HEK293 (cell line): Measurements from ENCODE around the gene TNFAIP1.

Source experiments
- CTCF ChIA-PET: fragments of 350-600 bp; formaldehyde crosslinking; extraction: SDS; loops from one replicate; lab custom pipeline; 2021; ENCODE audit warnings: antibody characterized with exemption; lab: Yijun Ruan, JAX
- POLR2A ChIA-PET: fragments of 300-600 bp; formaldehyde crosslinking; extraction: SDS; loops from one replicate; lab custom pipeline; 2020; ENCODE audit warnings: antibody characterized with exemption, inconsistent platforms; lab: Yijun Ruan, JAX
- H3K27ac ChIP-seq: fragments of 200-500 bp; sonication (Bioruptor generic); 2 replicates; pipeline ENCODE4 v1.5.1; 2014; ENCODE audit warnings: low read depth, low read length, control low read depth, inconsistent platforms; ENCODE audit errors: extremely low read depth
- H3K36me3 ChIP-seq, 2 experiments: fragments of 200-500 bp in 1 of 2; sonication (Bioruptor generic) in 1 of 2; 1 replicate in 1 of 2; 2 replicates in 1 of 2; pipeline ENCODE4 v1.5.1; 2014 to 2017; ENCODE audit warnings: inconsistent platforms in 2 of 2, low read length in 2 of 2; ENCODE audit not compliant: control insufficient read depth in 2 of 2, insufficient read depth in 1 of 2
- H3K4me1 ChIP-seq: fragments of 200-500 bp; sonication (Bioruptor generic); 2 replicates; pipeline ENCODE4 v1.5.1; 2014; ENCODE audit warnings: mild to moderate bottlenecking, low read length, inconsistent platforms; ENCODE audit not compliant: control insufficient read depth, insufficient read depth
- H3K4me3 ChIP-seq: 2 replicates; pipeline ENCODE4 v1.5.1; 2011; ENCODE audit warnings: low read depth, mild to moderate bottlenecking, control low read depth, low read length, moderate library complexity
- H3K9me3 ChIP-seq: fragments of 200-500 bp; sonication (Bioruptor generic); 2 replicates; pipeline ENCODE4 v1.5.1; 2014; ENCODE audit warnings: low read depth, low read length, inconsistent platforms; ENCODE audit not compliant: control insufficient read depth, insufficient read depth
- EGR2 ChIP-seq: fragments of 450-650 bp; formaldehyde crosslinking; IDR thresholded peaks from 2 replicates; pipeline ENCODE4 v1.5.1; 2016; ENCODE audit warnings: low read depth, missing biosample characterization, missing genetic modification characterization
- KLF9 ChIP-seq: fragments of 450-650 bp; formaldehyde crosslinking; IDR thresholded peaks from 2 replicates; pipeline ENCODE4 v1.5.1; 2016; ENCODE audit warnings: missing biosample characterization, missing genetic modification characterization, low read depth
- REST ChIP-seq: fragments of 450-650 bp; formaldehyde crosslinking; IDR thresholded peaks from 2 replicates; pipeline ENCODE4 v1.5.1; 2016; ENCODE audit warnings: missing biosample characterization, missing genetic modification characterization
- SP2 ChIP-seq: fragments of 450-650 bp; formaldehyde crosslinking; IDR thresholded peaks from 2 replicates; pipeline ENCODE4 v1.5.1; 2016; ENCODE audit warnings: missing biosample characterization, missing genetic modification characterization
- YY1 ChIP-seq: fragments of 450-650 bp; formaldehyde crosslinking; IDR thresholded peaks from 2 replicates; pipeline ENCODE4 v1.5.1; 2018; ENCODE audit warnings: missing biosample characterization, missing genetic modification characterization
- ZBTB17 ChIP-seq: fragments of 450-650 bp; formaldehyde crosslinking; IDR thresholded peaks from 2 replicates; pipeline ENCODE4 v1.5.1; 2016; ENCODE audit warnings: missing biosample characterization, missing genetic modification characterization
- ZBTB20 ChIP-seq: fragments of 450-650 bp; formaldehyde crosslinking; IDR thresholded peaks from 2 replicates; pipeline ENCODE4 v1.5.1; 2016; ENCODE audit warnings: missing biosample characterization, missing genetic modification characterization
- ZFHX2 ChIP-seq: fragments of 450-650 bp; formaldehyde crosslinking; conservative IDR thresholded peaks from 2 replicates; pipeline ENCODE4 v1.5.1; 2016; ENCODE audit warnings: missing biosample characterization, missing genetic modification characterization
- ZFP41 ChIP-seq: fragments of 450-650 bp; formaldehyde crosslinking; IDR thresholded peaks from 2 replicates; pipeline ENCODE4 v1.5.1; 2016; ENCODE audit warnings: missing biosample characterization, missing genetic modification characterization, borderline replicate concordance
- ZNF10 ChIP-seq: fragments of 450-650 bp; formaldehyde crosslinking; IDR thresholded peaks from 2 replicates; pipeline ENCODE4 v1.5.1; 2017; ENCODE audit warnings: missing biosample characterization, missing genetic modification characterization
- ZNF146 ChIP-seq: fragments of 450-650 bp; formaldehyde crosslinking; IDR thresholded peaks from 2 replicates; pipeline ENCODE4 v1.5.1; 2016; ENCODE audit warnings: missing biosample characterization, missing genetic modification characterization
- ZNF16 ChIP-seq: fragments of 450-650 bp; formaldehyde crosslinking; IDR thresholded peaks from 2 replicates; pipeline ENCODE4 v1.5.1; 2016; ENCODE audit warnings: low read depth, missing biosample characterization, missing genetic modification characterization
- ZNF266 ChIP-seq: fragments of 450-650 bp; formaldehyde crosslinking; IDR thresholded peaks from 2 replicates; pipeline ENCODE4 v1.5.1; 2016; ENCODE audit warnings: missing biosample characterization, missing genetic modification characterization, low read depth
- ZNF274 ChIP-seq, 2 experiments: fragments of 200-500 bp in 1 of 2; fragments of 450-650 bp in 1 of 2; sonication (Bioruptor generic) in 1 of 2; formaldehyde crosslinking in 1 of 2; IDR thresholded peaks; 2 replicates each; pipeline versions ENCODE4 v1.5.1 to v1.6.1; 2014 to 2016; ENCODE audit warnings: borderline replicate concordance in 1 of 2, inconsistent platforms in 1 of 2, low read length in 1 of 2, missing biosample characterization in 1 of 2, missing genetic modification characterization in 1 of 2
- ZNF341 ChIP-seq: fragments of 450-650 bp; formaldehyde crosslinking; IDR thresholded peaks from 2 replicates; pipeline ENCODE4; 2016; ENCODE audit warnings: low read depth, missing biosample characterization, missing genetic modification characterization
- ZNF426 ChIP-seq: fragments of 450-650 bp; formaldehyde crosslinking; IDR thresholded peaks from 2 replicates; pipeline ENCODE4 v1.5.1; 2017; ENCODE audit warnings: missing biosample characterization, missing genetic modification characterization, mild to moderate bottlenecking, inconsistent platforms, moderate library complexity
- ZNF521 ChIP-seq: fragments of 450-650 bp; formaldehyde crosslinking; IDR thresholded peaks from 2 replicates; pipeline ENCODE4 v1.5.1; 2017; ENCODE audit warnings: missing biosample characterization, mild to moderate bottlenecking, missing genetic modification characterization
- ZNF529 ChIP-seq: fragments of 450-650 bp; formaldehyde crosslinking; IDR thresholded peaks from 2 replicates; pipeline ENCODE4 v1.5.1; 2017; ENCODE audit warnings: missing genetic modification characterization, missing biosample characterization; ENCODE audit not compliant: insufficient replicate concordance
- ZNF548 ChIP-seq: fragments of 450-650 bp; formaldehyde crosslinking; IDR thresholded peaks from 2 replicates; pipeline ENCODE4 v1.5.1; 2016; ENCODE audit warnings: missing biosample characterization, missing genetic modification characterization
- ZNF558 ChIP-seq: fragments of 450-650 bp; formaldehyde crosslinking; IDR thresholded peaks from 2 replicates; pipeline ENCODE4 v1.5.1; 2016; ENCODE audit warnings: missing biosample characterization, missing genetic modification characterization
- ZNF580 ChIP-seq: fragments of 450-650 bp; formaldehyde crosslinking; IDR thresholded peaks from 2 replicates; pipeline ENCODE4 v1.5.1; 2016; ENCODE audit warnings: missing biosample characterization, missing genetic modification characterization
- ZNF596 ChIP-seq: fragments of 450-650 bp; IDR thresholded peaks from 2 replicates; pipeline ENCODE4 v1.5.0; 2018; ENCODE audit warnings: missing biosample characterization, mild to moderate bottlenecking, missing genetic modification characterization, moderate library complexity
- ZNF600 ChIP-seq: fragments of 450-650 bp; formaldehyde crosslinking; IDR thresholded peaks from 2 replicates; pipeline ENCODE4 v1.5.1; 2016; ENCODE audit warnings: missing biosample characterization, missing genetic modification characterization
- ZNF639 ChIP-seq: fragments of 450-650 bp; formaldehyde crosslinking; IDR thresholded peaks from 2 replicates; pipeline ENCODE4 v1.5.1; 2016; ENCODE audit warnings: missing biosample characterization, missing genetic modification characterization
- ZNF660 ChIP-seq: fragments of 450-650 bp; IDR thresholded peaks from 2 replicates; pipeline ENCODE4 v1.5.1; 2018; ENCODE audit warnings: missing biosample characterization, mild to moderate bottlenecking, missing genetic modification characterization
- ZNF664 ChIP-seq: fragments of 450-650 bp; formaldehyde crosslinking; IDR thresholded peaks from 2 replicates; pipeline ENCODE4 v1.5.1; 2016; ENCODE audit warnings: missing biosample characterization, missing genetic modification characterization
- ZNF791 ChIP-seq: fragments of 450-650 bp; formaldehyde crosslinking; IDR thresholded peaks from 2 replicates; pipeline ENCODE4 v1.5.1; 2016; ENCODE audit warnings: missing biosample characterization, missing genetic modification characterization

The TNFAIP1 gene

GRCh38 chr17:28317966-28318758, 17.4 kb upstream of the TNFAIP1 start:
- ChIA-PET POLR2A (interaction anchor here (1.0 to 6.2 kb wide), 5 partner anchors 10 to 69 kb away, joined by 3 to 40 read pairs (median 3); partner anchors contain the start of genes IFT20 and TNFAIP1), CTCF (interaction anchor here (1.8 kb wide), 1 partner anchor 66 kb away, joined by 9 read pairs; no protein-coding TSS in a partner anchor)
- no peak overlapping the region; the same call in 1 of the 2 replicates for H3K27ac ChIP-seq
- H3K4me1 ChIP-seq, result peaks cover 10% of the 10 kb centered on the region
- peak overlapping the region; percentile 35 for H3K4me3 ChIP-seq
- peak; percentile 50 for TF ChIP-seq ZFHX2 (tag by site-specific recombination)
- TF ChIP-seq ZNF341 (tag by site-specific recombination), result peak; percentile 50; the same call in 1 of the 2 replicates
- no peak for TF ChIP-seq ZNF426
- 0 out of 2 replicates have a peak, but pooled peaks have one; percentile 36 for TF ChIP-seq EGR2 (tag by site-specific recombination)
- H3K36me3 ChIP-seq, result peaks cover 3 to 12% of the 10 kb centered on the region in 2 experiments; a peak in 2 of 3 replicates
- no peaks in the 10 kb centered on the region for H3K9me3 ChIP-seq

GRCh38 chr17:28318759-28319597, 16.6 kb upstream of the TNFAIP1 start, which contains the start of gene TMEM97:
TMEM97 (plus strand) TSS chr17:28319200; CDS start chr17:28319240, 40 bp downstream.
- Histone ChIP-seq H3K4me3 (peak within 1 kb of the TSS; percentile 69), H3K36me3 (peaks cover 3 to 12% of the 10 kb centered on the region in 2 experiments; a peak in 2 of 3 replicates), H3K27ac (peak within 1 kb of the TSS; percentile 88), H3K9me3 (no peaks in the 10 kb centered on the region), H3K4me1 (peaks cover 10% of the 10 kb centered on the region)
- ChIA-PET POLR2A (interaction anchor here (0.5 to 6.2 kb wide), 6 partner anchors 10 to 278 kb away, joined by 3 to 40 read pairs (median 3); partner anchors contain the start of genes IFT20 and TNFAIP1), CTCF (interaction anchor here (0.7 to 1.8 kb wide), 3 partner anchors 55 to 289 kb away, joined by 3 to 9 read pairs (median 3); no protein-coding TSS in a partner anchor)
- TF ChIP-seq KLF9 (tag by site-specific recombination) (peak; percentile 53; the same call in 1 of the 2 replicates), ZNF664 (tag by site-specific recombination) (no peak), ZNF791 (tag by site-specific recombination) (no peak), SP2 (tag by site-specific recombination) (peak; percentile 100), ZBTB20 (tag by site-specific recombination) (peak; percentile 60; the same call in 1 of the 2 replicates), ZNF146 (0 out of 2 replicates have a peak, but pooled peaks have one; percentile 28), ZNF548 (tag by site-specific recombination) (no peak), ZBTB17 (peak; percentile 97), YY1 (tag by site-specific recombination) (peak; percentile 45; the same call in 1 of the 2 replicates), ZNF266 (tag by site-specific recombination) (no peak), ZNF660 (tag by site-specific recombination) (peak; percentile 21; the same call in 1 of the 2 replicates), ZNF558 (tag by site-specific recombination) (no peak), ZNF16 (tag by site-specific recombination) (no peak), ZNF639 (tag by site-specific recombination) (peak; percentile 50; the same call in 1 of the 2 replicates), ZNF10 (tag by site-specific recombination) (0 out of 2 replicates have a peak, but pooled peaks have one; percentile 16), REST (tag by site-specific recombination) (peak; percentile 51), ZNF274 (IDR thresholded peaks at IDR 0.05; ENCODE audit: low read length) (no peak), ZNF274 (tag by site-specific recombination; IDR thresholded peaks at IDR 0.05; ENCODE audit: borderline replicate concordance) (no peak), ZNF596 (tag by site-specific recombination) (no peak), ZNF580 (0 out of 2 replicates have a peak, but pooled peaks have one; percentile 38), ZNF600 (tag by site-specific recombination) (peak; percentile 84), ZNF521 (tag by site-specific recombination) (no peak), ZFP41 (no peak), ZNF529 (tag by site-specific recombination) (no peak)
